ENCODE data around the gene MCM7. TPM values are rescaled to one million over a fixed set of nuclear protein-coding genes. Genes with fewer than 3 reads are reported as not detected.

Gene MCM7
- total and polyA plus RNA-seq, 2 of the 13 experiments (the other 11 are each of a cell fraction or from before 2014, with no cell fraction given), result 84.5 to 214 TPM

DNA sequence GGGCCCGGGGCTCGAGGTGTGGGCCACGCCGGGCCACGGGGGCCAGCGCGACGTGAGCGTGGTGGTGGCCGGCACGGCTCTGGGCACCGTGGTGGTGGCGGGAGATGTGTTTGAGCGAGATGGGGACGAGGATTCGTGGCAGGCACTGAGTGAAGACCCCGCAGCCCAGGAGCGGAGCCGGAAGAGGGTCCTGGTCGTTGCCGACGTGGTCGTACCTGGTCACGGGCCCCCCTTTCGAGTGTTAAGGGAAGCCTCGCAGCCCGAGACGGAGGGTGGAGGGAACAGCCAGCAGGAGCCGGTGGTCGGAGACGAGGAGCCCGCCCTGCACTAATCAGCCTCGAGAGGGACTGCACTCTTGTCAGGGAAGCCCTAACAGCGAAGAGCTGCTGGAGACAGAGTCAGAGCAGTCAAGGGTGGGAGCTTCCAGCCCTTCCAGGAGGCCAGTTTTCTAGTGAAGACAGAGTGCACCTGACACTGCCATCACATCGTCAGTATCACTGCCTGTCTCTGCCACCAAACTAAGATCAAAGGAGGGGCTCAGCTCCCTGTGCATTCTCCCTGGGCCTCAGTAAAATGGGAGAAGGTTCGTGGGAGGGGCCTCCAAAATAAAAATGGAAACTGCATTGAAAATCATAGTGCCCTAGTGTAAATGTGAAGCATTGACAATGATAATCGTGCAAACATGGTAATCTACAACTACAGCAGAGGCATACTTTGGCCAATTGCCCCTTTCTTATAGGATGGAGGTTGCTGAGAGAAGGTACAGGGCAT, 26.9 kb upstream of the MCM7 start (continued):
- TF ChIP-seq EP300 (IDR thresholded peaks at IDR 0.05; ENCODE audit: low read depth in 2 of 2, low read length in 2 of 2) (no peak), EP300 (CRISPR knock-in tag; IDR thresholded peaks at IDR 0.05; ENCODE audit: borderline replicate concordance) (no peak), HMGA1 (CRISPR knock-in tag; conservative IDR thresholded peaks at IDR 0.05) (no peak), MXD4 (CRISPR knock-in tag; IDR thresholded peaks at IDR 0.05) (no peak), MAX (IDR thresholded peaks at IDR 0.05) (no peak; the same call in 1 of the 2 replicates), CENPBD1 (CRISPR knock-in tag; IDR thresholded peaks at IDR 0.05; ENCODE audit: borderline replicate concordance, low read depth) (no peak), ZEB1 (IDR thresholded peaks at IDR 0.05; ENCODE audit: insufficient replicate concordance, low read depth) (no peak), MAFK (conservative IDR thresholded peaks at IDR 0.05 in 1 of 2, IDR thresholded peaks at IDR 0.05 in 1 of 2; ENCODE audit: low read length in 2 of 2) (no peak), NFKB2 (CRISPR knock-in tag; IDR thresholded peaks at IDR 0.05; ENCODE audit: borderline replicate concordance) (no peak), ZSCAN12 (CRISPR knock-in tag; IDR thresholded peaks at IDR 0.05) (no peak), NCOA2 (CRISPR knock-in tag; IDR thresholded peaks at IDR 0.05) (no peak; the same call in 1 of the 2 replicates), ZNF776 (CRISPR knock-in tag; IDR thresholded peaks at IDR 0.05) (0 out of 2 replicates have a peak, but pooled peaks have one; percentile 66), CCDC6 (CRISPR knock-in tag; IDR thresholded peaks at IDR 0.05) (no peak), AKAP8 (CRISPR knock-in tag; IDR thresholded peaks at IDR 0.05) (no peak), ZNF451 (CRISPR knock-in tag; IDR thresholded peaks at IDR 0.05) (peak; percentile 50; the same call in 1 of the 2 replicates), KLF16 (CRISPR knock-in tag; IDR thresholded peaks at IDR 0.05) (no peak), MTA3 (CRISPR knock-in tag; IDR thresholded peaks at IDR 0.05) (no peak), ZFP82 (CRISPR knock-in tag; IDR thresholded peaks at IDR 0.05; ENCODE audit: borderline replicate concordance) (no peak), REL (CRISPR knock-in tag; conservative IDR thresholded peaks at IDR 0.05) (0 out of 2 replicates have a peak, but pooled peaks have one; percentile 10), SKI (IDR thresholded peaks at IDR 0.05; ENCODE audit: partially characterized antibody) (no peak), ZSCAN25 (CRISPR knock-in tag; IDR thresholded peaks at IDR 0.05) (no peak)
- TF ChIP-seq, protein P1, sequence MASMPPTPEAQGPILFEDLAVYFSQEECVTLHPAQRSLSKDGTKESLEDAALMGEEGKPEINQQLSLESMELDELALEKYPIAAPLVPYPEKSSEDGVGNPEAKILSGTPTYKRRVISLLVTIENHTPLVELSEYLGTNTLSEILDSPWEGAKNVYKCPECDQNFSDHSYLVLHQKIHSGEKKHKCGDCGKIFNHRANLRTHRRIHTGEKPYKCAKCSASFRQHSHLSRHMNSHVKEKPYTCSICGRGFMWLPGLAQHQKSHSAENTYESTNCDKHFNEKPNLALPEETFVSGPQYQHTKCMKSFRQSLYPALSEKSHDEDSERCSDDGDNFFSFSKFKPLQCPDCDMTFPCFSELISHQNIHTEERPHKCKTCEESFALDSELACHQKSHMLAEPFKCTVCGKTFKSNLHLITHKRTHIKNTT (CRISPR knock-in tag; IDR thresholded peaks at IDR 0.05), result no peak
- TF ChIP-seq, protein P2, sequence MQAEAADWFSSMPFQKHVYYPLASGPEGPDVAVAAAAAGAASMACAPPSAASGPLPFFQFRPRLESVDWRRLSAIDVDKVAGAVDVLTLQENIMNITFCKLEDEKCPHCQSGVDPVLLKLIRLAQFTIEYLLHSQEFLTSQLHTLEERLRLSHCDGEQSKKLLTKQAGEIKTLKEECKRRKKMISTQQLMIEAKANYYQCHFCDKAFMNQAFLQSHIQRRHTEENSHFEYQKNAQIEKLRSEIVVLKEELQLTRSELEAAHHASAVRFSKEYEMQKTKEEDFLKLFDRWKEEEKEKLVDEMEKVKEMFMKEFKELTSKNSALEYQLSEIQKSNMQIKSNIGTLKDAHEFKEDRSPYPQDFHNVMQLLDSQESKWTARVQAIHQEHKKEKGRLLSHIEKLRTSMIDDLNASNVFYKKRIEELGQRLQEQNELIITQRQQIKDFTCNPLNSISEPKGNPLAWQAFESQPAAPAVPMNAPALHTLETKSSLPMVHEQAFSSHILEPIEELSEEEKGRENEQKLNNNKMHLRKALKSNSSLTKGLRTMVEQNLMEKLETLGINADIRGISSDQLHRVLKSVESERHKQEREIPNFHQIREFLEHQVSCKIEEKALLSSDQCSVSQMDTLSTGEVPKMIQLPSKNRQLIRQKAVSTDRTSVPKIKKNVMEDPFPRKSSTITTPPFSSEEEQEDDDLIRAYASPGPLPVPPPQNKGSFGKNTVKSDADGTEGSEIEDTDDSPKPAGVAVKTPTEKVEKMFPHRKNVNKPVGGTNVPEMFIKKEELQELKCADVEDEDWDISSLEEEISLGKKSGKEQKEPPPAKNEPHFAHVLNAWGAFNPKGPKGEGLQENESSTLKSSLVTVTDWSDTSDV (CRISPR knock-in tag; IDR thresholded peaks at IDR 0.05), result peak; percentile 44; the same call in 1 of the 2 replicates
- TF ChIP-seq, protein P3, sequence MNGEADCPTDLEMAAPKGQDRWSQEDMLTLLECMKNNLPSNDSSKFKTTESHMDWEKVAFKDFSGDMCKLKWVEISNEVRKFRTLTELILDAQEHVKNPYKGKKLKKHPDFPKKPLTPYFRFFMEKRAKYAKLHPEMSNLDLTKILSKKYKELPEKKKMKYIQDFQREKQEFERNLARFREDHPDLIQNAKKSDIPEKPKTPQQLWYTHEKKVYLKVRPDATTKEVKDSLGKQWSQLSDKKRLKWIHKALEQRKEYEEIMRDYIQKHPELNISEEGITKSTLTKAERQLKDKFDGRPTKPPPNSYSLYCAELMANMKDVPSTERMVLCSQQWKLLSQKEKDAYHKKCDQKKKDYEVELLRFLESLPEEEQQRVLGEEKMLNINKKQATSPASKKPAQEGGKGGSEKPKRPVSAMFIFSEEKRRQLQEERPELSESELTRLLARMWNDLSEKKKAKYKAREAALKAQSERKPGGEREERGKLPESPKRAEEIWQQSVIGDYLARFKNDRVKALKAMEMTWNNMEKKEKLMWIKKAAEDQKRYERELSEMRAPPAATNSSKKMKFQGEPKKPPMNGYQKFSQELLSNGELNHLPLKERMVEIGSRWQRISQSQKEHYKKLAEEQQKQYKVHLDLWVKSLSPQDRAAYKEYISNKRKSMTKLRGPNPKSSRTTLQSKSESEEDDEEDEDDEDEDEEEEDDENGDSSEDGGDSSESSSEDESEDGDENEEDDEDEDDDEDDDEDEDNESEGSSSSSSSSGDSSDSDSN (CRISPR knock-in tag; IDR thresholded peaks at IDR 0.05), result no peak; the same call in 1 of the 2 replicates

Data from HepG2 (cell line).